Fibroblast of pulmonary artery (primary cell): ENCODE data around the gene NANOGP8.

ENCODE experiments used
- DNase-seq: peaks from one replicate; pipeline ENCODE4 v3.0.0-alpha.2; 2010; ENCODE audit warnings: low read depth
- H3K4me3 ChIP-seq: replicated peaks from 2 replicates; pipeline ENCODE4 v1.5.1; 2011; ENCODE audit warnings: low read depth, mild to moderate bottlenecking, control low read depth, low read length, moderate library complexity
- CTCF ChIP-seq: IDR thresholded peaks from 2 replicates; pipeline ENCODE4 v1.5.1; 2011; ENCODE audit warnings: mild to moderate bottlenecking, control low read depth, low read length, inconsistent platforms; ENCODE audit errors: missing control alignments

NANOGP8 gene

GRCh38 chr15:35043373-35044095 is 41.6 kb downstream of the NANOGP8 start:
- DNase-seq = no peak
- H3K4me3 ChIP-seq = no peak overlapping the region
- TF ChIP-seq CTCF = no peak

- TF ChIP-seq CTCF = no peak
- no peak overlapping the region for H3K4me3 ChIP-seq
- DNase-seq = no peak
These were observed 44.5 kb downstream of the NANOGP8 start for GRCh38 chr15:35040339-35041255.

GRCh38 chr15:35038626-35039451 is 46.3 kb downstream of the NANOGP8 start:
- DNase-seq = peak; percentile 64
- no peak for TF ChIP-seq CTCF
- H3K4me3 ChIP-seq = no peak overlapping the region
